Fibroblast of the conjunctiva (primary cell): Measurements from ENCODE around the gene ZNF846.
A peak's percentile ranks its signal among the peaks of the same experiment; 100 is the strongest.
"Not testable (repeated sequence)": the region's sequence is repeated elsewhere in the genome, so short reads cannot be mapped to it uniquely, and the experiment has no call there.

Source experiments
- DNase-seq: peaks from one replicate; pipeline ENCODE4 v3.0.0-alpha.2; 2010; ENCODE audit warnings: low read depth

The ZNF846 gene

DNA sequence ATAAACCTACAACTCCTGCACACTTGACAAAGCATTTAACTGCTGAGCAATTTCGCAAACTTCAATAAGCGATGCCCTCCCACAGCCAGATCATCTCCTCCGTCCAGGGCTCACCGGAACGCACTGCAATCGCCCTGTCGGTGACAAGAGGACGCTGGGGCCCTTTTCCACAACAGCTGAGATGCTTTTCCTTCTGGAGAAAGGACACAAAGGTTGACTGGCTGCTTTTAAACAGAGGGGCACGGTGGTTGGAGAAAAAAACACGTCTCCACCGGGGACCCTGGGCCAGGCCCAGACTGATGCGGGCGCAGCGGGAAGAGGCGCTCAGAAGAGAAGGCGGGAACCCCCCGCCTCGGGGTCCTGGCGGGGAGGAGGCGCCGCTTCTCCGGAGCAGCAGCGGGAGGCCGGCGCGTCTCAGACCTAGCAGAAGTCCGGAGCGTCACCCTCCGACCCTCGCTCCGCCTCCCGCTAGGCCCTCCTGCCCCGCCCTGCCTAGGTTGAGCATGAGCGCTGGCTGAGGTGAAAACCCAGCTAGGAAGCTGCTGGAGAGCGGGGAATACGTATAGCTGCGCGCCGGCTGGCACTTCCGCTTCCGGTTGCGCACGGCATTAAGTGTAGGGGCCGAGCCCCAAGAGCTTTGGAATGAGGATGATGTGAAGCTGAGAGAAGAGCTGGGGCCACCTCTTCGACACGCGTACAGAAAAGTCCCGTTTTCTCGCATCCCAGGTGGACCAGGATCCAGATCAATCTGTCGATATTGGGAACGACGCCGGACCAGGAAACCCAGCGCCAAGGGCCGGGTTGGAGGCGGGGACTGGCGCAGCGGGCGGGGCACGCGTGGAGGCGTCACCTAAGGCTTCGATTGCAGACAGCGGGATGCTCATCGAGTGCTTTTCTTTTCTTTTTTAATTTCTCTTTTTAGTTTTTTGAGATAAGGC lies at the start of gene ZNF846:
TSS of gene ZNF846 (minus strand) at position 564 of the 938 bp plus-strand sequence. CDS start 3,788 bp downstream, outside the sequence.
- DNase-seq, result peak; percentile 90

DNA sequence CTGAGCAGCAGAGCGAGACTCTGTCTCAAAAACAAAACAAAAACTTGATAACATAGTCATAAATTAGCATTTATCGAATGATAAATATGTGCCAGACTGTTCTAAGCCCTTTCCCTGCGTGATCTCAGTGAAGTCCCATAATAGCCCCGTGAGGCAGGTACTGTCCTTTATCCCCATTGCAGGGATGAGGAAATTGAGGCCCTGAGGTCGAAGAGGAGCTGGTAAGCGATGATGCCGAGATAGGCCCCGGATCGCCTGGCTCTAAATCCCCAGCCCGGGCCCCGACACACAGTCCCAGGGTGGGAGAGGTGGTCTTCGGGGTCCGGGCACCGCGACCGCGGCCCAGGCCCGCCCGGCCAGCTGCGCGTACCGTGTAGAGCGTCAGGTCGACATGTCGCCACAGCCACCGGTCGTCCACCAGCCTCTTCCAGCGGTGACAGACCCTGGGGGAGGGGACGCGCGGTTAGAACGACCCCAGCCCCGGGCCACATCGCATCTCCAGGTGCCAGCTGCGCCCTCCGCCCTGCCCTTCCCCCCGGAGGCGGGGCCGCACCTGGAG lies 49.7 kb upstream of the ZNF846 start:
- DNase-seq, result no peak

DNA sequence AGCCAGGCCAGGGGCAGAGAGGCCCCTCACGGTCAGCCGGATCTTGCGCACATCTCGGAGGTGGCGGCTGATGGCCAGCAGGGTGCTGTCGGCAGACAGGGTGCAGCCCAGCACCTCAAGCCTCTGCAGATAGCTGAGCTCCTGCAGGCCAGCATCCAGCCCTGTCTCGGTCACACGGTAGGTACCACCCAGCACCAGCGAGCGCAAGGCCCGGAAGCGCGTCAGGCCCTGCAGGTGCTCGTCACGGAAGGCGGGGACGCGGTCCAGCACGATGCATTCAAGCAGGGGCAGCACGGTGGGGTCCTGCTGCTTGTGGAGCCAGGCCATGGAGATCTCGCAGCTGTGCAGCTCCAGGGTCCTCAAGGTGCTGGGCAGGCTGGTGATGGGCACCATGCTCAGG lies 42.6 kb upstream of the ZNF846 start:
- DNase-seq, result no peak

DNA sequence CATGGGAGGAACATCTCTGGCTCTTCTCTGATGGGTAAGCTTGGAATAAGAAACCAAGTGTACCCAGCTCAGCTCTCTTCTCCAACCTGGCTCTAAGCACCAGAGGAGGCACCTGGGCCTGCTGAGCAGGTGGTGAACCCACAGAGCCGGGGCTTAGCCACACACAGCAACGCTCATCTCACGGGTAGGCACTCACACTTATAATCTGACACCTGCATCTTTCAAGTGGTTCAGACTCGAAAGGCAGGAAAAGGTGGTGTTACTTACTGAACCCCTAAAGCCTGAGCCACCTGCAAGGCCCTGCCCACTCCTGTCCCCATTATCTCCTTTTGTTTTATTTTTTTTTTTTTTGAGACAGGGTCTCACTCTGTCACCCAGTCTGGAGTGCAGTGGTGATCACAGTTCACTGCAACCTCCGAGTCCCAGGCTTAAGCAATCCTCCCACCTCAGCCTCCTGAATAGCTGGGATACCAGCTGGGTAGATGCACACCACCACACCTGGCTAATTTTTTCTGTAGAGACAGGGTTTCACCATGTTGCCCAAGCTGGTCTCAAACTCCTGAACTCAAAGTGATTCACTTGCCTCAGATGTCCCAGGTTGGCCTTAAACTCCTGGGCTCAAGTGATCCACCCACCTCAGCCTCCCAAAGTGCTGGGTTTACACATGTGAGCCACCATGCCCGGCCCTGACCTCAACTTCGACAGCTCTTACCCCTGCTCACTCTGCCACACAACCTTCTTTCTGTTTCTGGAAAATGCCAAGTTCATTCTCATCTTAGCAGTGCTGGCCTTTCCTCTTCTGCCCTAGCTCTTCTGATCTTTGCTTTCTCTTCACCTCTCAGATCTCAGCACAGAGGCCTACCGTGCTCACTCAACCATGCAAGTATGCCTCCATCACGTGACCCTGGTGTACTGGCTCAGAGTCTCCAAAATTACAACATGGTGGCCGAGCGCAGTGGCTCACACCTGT lies 40.6 kb upstream of the ZNF846 start:
- DNase-seq, result no peak

DNA sequence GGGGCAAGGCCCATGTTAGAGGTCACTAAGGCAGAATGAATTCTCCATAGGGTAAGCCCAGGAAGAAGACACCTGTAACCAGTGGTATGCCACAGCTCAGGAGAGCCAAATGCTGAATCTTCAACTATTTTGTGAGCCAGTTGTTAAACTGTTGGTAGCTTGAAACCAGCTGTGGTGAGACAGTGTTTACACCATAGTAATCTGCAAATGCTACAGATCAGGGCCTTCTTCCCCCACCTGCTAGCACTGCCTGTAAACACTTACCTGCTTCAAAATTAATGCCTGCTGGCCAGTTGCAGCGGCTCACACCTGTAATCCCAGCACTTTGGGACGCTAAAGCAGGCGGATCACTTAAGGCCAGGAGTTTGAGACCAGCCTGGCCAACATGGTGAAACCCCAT lies 38.3 kb upstream of the ZNF846 start:
- DNase-seq, result no peak

DNA sequence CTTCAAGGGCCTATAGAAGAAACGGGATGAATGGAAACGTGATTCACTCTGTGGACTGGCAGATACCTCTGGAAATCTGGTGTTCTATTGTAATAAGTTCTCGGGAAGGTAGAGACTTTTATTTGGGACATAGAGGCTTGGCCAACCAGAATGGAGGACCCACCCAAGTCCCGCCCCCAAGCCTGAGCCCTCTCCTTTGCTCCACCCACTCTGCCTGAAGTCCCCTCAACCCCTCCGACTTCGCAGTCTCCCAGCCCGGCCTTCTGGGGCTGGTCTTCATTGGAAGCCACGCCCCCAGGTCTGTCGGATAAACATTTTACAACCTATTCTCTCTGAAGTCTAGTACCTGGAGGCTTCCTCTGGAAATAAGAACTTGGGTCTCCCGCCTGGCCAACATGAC lies 33.4 kb upstream of the ZNF846 start:
- DNase-seq, result no peak

DNA sequence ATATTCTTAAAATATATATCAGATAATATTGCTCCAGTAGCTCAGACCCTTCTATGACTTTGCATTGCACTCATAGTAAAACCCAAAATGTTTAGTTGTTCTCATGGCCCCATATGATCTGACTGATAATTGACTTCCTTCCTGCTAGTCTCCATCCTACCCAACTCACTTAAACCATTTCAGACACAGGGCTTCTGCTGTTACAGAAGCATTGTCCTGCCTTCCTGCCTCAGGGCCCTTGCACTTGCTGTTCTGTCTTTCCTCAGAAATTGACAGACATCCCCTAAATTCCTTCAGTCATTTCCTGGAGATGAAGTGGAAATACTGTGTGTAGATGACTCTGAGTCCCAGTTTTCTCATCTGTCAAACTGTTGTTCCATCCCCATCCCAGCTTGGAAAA lies 30.6 kb upstream of the ZNF846 start:
- DNase-seq, result no peak

DNA sequence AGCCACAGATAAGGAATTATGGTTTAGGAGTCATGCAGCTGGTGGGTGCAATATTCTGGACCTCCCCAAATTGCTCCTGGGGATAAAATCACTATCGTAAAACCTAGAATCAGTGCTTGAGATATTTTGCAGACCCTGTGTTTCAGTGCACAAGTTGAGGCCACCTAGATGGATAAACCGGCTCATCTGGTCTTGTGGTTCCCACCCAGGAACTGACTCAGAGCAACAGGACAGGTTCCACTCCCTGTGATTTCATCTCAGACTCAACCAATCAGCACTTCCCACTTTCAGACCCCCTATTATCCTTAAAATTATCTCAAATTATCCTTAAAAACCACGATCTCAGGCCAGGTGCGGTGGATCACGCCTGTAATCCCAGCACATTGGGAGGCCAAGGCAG lies 29.3 kb upstream of the ZNF846 start:
- no peak for DNase-seq

DNA sequence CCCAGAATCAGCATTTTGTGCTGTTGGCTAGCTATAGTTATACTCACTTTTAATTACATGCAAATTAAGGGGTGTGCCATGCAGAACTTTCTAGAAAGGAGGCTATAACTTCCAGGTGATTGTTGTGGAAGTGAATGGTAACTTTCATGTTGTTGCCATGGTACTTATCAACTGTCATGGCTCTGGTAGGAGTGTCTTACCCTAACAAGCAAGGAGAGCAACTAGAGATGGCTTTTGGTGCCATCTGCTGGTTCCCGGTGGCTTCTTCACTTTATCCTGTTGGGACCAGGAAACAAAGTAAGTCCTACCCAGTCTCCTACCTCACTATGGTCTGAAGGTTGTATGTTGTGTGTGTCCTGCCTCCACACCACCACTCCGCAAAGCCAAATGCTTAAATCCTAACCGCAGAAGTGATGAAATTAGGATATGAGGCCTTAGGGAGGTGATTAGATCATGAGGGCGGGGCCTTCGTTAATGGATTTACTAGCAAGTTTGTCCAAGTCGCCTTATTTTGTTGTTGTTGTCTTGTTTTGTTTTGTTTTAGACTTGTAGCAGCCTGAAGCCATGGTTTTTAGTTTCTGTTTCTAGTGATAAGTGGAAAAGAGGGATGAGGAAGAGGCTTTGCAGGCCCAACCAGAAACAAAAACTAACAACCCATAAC lies 27.7 kb upstream of the ZNF846 start:
- peak; percentile 85 for DNase-seq

DNA sequence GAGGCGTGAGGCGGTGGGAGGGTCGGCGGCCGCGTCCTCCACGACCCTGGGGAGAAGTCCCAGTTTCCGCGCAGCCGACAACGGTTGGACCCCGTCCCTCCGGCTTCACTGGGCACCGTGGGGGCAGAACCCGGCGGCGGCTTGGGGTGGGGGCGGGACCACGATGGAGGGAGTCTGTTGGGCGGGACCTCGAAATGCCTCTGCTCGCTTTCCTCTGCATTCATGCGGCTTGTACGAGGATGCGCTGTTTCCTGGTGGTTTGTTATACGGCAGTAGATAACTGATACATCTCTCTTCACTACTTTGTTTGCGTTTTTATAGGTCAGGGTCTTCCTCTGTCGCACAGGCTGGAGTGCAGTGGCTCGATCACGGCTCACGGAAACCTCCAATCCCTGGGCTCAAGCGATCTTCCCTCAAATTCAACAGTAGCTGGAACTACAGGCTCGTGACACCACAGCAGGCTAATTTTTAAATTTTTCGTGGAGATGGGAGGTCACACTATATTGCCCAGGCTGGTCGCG lies 24.6 kb upstream of the ZNF846 start:
- no peak for DNase-seq

DNA sequence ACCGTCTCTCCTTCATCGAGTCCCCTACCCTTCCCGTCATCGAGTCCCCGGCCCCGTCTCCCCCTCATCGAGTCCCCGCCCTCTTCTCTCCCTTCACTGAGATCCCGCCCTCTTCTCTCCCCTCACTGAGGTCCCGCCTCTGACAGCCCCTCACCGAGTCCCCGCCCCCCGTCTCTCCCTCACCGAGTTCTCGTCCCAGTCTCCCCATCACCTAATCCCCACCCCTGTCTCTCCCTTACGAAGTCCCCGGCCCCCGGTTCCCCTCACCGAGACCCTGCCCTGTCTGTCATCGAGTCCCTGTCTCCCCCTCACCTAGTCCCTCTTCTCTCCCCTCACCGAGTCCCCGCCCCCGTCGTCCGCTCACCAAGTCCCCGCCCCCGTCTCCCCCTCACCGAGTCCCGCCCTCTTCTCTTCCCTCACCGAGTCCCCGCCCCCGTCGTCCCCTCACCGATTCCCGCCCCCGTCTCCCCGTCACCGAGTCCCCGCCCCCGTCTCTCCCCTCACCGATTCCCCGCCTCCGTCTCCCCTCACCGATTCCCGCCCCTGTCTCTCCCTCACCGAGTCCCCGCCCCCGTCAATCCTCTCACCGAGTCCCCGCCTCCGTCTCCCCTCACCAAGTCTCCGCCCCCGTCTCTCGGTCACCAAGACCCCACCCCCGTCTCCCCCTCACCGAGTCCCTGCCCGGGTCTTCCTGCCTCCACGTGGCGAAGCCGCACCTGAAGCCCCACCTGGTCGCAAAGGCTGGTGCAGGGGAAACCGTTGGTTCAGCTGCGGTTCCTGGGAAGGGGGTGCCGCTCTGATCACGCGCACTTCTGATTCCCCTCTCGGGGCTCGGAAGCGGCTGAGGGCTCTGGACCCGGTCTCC lies 23.9 kb upstream of the ZNF846 start:
- DNase-seq, result peak; percentile 92

DNA sequence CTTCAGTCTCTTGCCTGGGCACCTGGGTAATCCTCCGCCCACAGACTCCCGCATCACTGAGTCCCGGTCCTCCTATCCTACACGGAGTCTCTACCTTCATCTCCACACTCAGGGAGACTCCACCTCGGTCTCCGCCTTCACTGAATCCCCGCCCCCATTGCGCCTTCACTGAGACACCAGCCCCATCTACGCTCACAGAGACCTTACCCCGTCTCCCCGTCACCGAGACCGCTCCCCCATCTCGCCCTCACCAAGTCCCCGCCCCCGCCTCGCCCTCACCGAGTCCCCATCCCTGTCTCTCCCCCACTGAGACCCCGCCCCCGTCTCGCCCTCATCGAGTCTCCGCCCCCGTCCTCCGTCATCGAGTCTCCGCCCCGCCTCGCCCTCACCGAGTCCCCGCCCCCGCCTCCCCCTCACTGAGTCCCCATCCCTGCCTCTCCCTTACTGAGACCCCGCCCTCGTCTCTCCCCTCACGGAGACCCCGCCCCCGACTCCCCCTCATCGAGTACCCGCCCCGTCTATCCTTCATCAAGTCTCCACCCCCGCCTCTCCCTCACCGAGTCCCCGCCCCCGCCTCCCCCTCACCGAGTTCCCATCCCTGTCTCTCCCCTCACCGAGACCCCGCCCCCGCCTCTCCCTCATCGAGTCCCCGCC lies 23.1 kb upstream of the ZNF846 start:
- peak; percentile 94 for DNase-seq

DNA sequence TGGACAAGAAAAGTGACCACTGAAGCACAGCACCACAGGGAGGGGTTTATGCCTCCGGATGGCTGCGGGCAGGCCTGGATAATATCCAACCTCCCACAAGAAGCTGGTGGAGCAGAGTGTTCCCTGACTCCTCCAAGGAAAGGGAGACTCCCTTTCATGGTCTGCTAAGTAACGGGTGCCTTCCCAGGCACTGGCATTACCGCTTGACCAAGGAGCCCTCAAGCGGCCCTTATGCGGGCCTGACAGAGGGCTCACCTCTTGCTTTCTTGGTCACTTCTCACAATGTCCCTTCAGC lies 22.5 kb upstream of the ZNF846 start:
- DNase-seq, result not testable (repeated sequence)

DNA sequence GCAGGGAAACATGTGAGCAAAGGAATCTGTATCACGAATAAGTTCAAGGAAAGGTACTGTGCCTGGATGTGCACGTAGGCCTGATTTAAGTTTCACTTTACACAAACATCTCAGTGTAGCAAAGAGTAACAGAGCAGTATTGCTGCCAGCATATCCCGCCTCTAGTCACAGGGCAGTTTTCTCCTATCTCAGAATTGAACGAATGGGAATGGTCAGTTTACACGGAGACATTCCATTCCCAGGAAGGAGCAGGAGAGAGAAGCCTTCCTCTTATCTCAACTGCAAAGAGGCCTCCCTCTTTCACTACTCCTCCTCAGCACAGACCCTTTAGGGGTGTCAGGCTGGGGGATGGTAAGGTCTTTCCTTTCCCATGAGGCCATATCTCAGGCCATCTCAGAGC lies 21.0 kb upstream of the ZNF846 start:
- DNase-seq, result not testable (repeated sequence)

DNA sequence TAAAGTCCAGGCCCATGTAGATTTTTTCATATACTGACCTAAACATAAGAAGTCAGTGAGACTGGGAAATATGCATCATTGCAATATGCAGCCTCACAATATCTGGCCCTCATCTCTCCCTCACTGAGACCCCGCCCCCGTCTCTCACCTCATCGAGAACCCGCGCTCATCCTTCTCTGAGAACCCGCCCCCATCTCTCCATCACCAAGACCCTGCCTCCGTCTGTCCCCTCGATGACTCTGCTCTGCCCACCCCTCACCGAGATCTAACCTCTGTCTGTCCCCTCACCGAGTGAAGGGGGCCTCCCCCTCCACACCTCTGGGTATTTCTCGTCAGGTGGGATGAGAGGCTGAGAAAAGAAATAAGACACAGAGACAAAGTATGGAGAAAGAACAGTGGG lies 20.5 kb upstream of the ZNF846 start:
- DNase-seq, result no peak

DNA sequence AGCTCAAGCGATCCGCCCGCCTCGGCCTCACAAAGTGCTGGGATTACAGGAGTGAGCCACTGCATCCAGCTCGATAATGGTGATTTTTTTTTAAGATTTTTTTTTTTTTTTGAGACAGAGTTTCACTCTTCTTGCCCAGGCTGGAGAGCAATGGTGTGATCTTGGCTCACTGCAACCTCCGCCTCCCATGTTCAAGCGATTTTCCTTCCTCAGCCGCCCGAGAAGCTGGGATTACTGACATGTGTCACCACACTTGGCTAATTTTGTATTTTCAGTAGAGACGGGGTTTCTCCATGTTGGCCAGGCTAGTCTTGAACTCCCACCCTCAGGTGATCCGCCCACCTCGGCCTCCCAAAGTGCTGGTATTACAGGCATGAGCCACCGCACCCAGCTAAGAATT lies 20.1 kb upstream of the ZNF846 start:
- not testable (repeated sequence) for DNase-seq

DNA sequence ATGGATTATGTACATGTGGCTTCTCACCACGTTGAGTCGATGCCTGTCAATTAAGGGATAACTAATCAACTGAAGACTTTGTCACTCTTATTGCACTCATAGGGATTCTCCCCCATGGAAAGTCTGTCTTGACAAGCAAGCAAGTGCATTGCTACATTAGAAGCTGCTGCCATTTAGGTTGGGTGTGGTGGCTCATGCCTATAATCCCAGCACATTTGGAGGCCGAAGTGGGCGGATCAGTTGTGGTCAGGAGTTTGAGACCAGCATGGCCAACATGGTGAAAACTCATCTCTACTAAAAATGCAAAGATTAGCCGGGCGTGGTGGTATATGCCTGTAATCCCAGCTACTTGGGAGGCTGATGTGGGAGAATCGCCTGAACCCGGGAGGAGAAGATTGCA lies 18.3 kb upstream of the ZNF846 start:
- DNase-seq, result no peak

DNA sequence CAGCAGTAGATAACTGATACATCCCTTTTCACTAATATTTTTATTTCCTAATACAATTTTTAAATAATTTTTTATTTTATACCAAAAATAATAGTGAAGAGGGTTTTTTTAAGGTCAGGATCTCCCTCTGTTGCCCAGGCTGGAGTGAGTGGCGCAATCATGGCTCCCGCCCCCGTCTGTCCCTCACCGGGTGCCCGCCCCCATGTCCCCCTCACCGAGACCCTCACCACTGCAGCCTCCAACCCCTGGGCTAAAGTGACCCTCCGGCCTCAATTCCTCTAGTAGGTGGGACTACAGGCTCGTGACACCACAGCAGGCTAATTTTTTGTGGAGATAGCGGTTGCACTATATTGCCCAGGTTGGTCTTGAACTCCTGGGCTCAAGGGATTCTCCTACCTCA lies 17.8 kb upstream of the ZNF846 start:
- no peak for DNase-seq

DNA sequence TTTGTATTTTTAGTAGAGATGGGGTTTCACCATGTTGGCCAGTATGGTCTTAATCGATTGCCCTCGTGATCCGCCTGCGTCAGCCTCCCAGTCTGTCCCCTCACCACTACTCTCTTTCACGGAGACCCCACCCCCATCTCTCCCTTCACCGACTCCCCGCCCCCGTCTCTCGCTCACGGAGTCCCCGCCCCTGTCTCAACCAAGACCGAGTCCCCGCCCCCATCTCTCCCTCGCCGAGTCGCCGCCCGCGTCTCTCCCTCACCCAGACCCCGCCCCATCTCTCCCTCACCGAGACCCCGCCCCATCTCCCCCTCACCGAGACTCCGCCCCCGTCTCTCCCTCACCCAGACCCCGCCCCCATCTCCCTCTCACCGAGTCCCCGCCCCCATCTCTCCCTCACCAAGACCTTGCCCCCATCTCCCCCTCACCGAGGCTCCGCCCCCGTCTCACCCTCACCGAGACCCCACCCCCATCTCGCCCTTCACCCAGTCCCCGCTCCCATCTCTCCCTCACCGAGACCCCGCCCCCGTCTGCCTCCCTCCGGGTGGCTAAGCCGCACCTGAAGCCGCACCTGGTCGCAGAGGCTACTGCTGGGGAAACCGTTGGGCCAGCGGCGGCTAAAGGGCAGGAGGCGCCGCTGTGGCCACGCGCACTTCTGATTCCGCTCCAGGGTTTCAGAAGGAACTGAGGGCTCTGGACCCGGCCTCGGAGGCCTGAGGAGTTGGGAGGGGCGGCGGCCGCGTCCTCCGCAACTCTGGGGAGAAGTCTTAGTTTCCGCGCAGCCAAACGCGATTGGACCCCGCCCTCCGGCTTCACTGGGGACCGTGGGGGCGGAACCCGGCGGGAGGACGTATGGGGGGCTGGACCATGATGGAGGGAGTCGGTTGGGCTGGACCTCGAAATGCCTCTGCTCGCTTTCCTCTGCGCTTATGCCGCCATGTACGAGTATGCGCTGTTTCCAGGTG lies 17.1 kb upstream of the ZNF846 start:
- peak; percentile 94 for DNase-seq
